K562 (cell line): ENCODE results near the gene SLC25A15. TPM values are rescaled to one million over a fixed set of nuclear protein-coding genes. Genes with fewer than 3 reads are reported as not detected.

Experiments
- ATAC-seq: fragments of 200-7000 bp; cut with Tn5 transposase; 3 replicates; pipeline ENCODE4 v1.9.1; 2020; ENCODE audit warnings: moderate library complexity
- BruUV-seq: library from RNA; stranded (reverse); fragments of 400-500 nt; replicated peaks from 2 replicates; lab custom pipeline; 2021; lab: Mats Ljungman, UMichigan
- CTCF ChIA-PET: fragments of 300-600 bp; formaldehyde crosslinking; extraction: SDS; loops from one replicate; lab custom pipeline; 2021; ENCODE audit warnings: low intra/inter-chr PET ratio; lab: Yijun Ruan, JAX
- POLR2A ChIA-PET: fragments of 300-600, 350-650 bp; sonication (Branson Sonifier 250); formaldehyde crosslinking; extraction: SDS; loops from one replicate; lab custom pipeline; 2021; ENCODE audit warnings: antibody characterized with exemption, inconsistent platforms; lab: Yijun Ruan, JAX
- DNase-seq, 4 experiments: peaks; one replicate each; pipeline versions ENCODE4 v3.0.0 to v3.0.0-alpha.2; 2011 to 2018; ENCODE audit warnings: low spot score in 3 of 4, mixed read lengths in 3 of 4; ENCODE audit errors: extremely low read depth in 1 of 4
- FAIRE-seq: peaks from 2 replicates; lab custom pipeline; 2011; peaks lifted over from hg19 to GRCh38; lab: Jason Lieb, UNC
- H2AFZ ChIP-seq: 2 replicates; pipeline ENCODE4 v1.6.0; 2011; ENCODE audit warnings: low read depth, low read length, control low read depth, inconsistent platforms
- H3K27ac ChIP-seq: fragments of 200-600 bp; 3 replicates; pipeline ENCODE4 v1.8.0; 2011; ENCODE audit warnings: low read depth, mild to moderate bottlenecking, control low read depth, inconsistent platforms, low read length, moderate library complexity, mixed read lengths; ENCODE audit errors: extremely low read depth
- H3K27me3 ChIP-seq, 2 experiments: fragments of 300-600 bp in 1 of 2; 2 replicates in 1 of 2; 3 replicates in 1 of 2; pipeline versions ENCODE4 v1.6.0 to v1.8.0; 2011; ENCODE audit warnings: inconsistent platforms in 2 of 2, low read length in 2 of 2, mild to moderate bottlenecking in 1 of 2, mixed read lengths in 1 of 2, moderate library complexity in 1 of 2; ENCODE audit not compliant: control insufficient read depth in 2 of 2, insufficient read depth in 2 of 2
- H3K36me3 ChIP-seq: fragments of 300-600 bp; 3 replicates; pipeline ENCODE4 v1.8.0; 2011; ENCODE audit warnings: mild to moderate bottlenecking, low read length, inconsistent platforms; ENCODE audit not compliant: control insufficient read depth, insufficient read depth
- H3K4me1 ChIP-seq, 2 experiments: fragments of 200-600 bp in 1 of 2; replicated peaks in 1 of 2; 2 replicates in 1 of 2; 3 replicates in 1 of 2; pipeline versions ENCODE4 v1.5.1 to v1.8.0; 2011; ENCODE audit warnings: inconsistent platforms in 2 of 2, low read length in 2 of 2, mild to moderate bottlenecking in 1 of 2, mixed read lengths in 1 of 2, moderate library complexity in 1 of 2; ENCODE audit not compliant: control insufficient read depth in 2 of 2, insufficient read depth in 2 of 2
- H3K4me2 ChIP-seq: 2 replicates; pipeline ENCODE4 v1.6.1; 2011; ENCODE audit warnings: low read length, control low read depth, inconsistent platforms, mixed read lengths; ENCODE audit not compliant: insufficient read depth
- H3K4me3 ChIP-seq: fragments of 200-600 bp; sonication (generic), shearing (Covaris generic); 2 replicates; pipeline ENCODE4 v1.5.1; 2016; ENCODE audit warnings: control low read depth, inconsistent platforms
- H3K79me2 ChIP-seq: fragments of 200-600 bp; 3 replicates; pipeline ENCODE4 v1.8.0; 2011; ENCODE audit warnings: low read length, inconsistent platforms; ENCODE audit not compliant: control insufficient read depth, insufficient read depth
- H3K9ac ChIP-seq, 2 experiments: 2 replicates each; pipeline versions ENCODE4 v1.6.0 to v1.6.1; 2011; ENCODE audit warnings: low read depth in 2 of 2, low read length in 2 of 2, control low read depth in 1 of 2, inconsistent platforms in 1 of 2, mild to moderate bottlenecking in 1 of 2, mixed read lengths in 1 of 2; ENCODE audit not compliant: insufficient read depth in 1 of 2
- H3K9me1 ChIP-seq: one replicate; pipeline ENCODE4 v1.6.0; 2011; ENCODE audit warnings: inconsistent platforms, mild to moderate bottlenecking, low read length, moderate library complexity; ENCODE audit not compliant: control insufficient read depth, insufficient read depth
- H3K9me3 ChIP-seq: replicated peaks from 2 replicates; pipeline ENCODE4 v1.5.1; 2011; ENCODE audit warnings: low read depth, low read length, inconsistent platforms; ENCODE audit not compliant: control insufficient read depth, insufficient read depth
- H4K20me1 ChIP-seq: replicated peaks from 2 replicates; pipeline ENCODE4 v1.6.1; 2011; ENCODE audit warnings: low read length, inconsistent platforms, mixed read lengths; ENCODE audit not compliant: control insufficient read depth, insufficient read depth
- HDAC8 ChIP-seq: fragments of 450-650 bp; IDR thresholded peaks from 2 replicates; pipeline ENCODE4 v1.6.1; 2016; ENCODE audit warnings: mild to moderate bottlenecking, missing genetic modification characterization, moderate library complexity, missing compliant biosample characterization
- HNRNPH1 ChIP-seq: fragments of 200-400 bp; formaldehyde crosslinking; optimal IDR thresholded peaks from 2 replicates; pipeline ENCODE3; 2017; ENCODE audit warnings: low read depth, mild to moderate bottlenecking, low read length, moderate library complexity
- MCM7 ChIP-seq, 2 experiments: fragments of 450-650 bp; IDR thresholded peaks; 2 replicates each; pipeline ENCODE4 v1.6.1; 2016 to 2018
- MEIS2 ChIP-seq: fragments of 450-650 bp; IDR thresholded peaks from 2 replicates; pipeline ENCODE4 v1.6.1; 2014; ENCODE audit warnings: mild to moderate bottlenecking; ENCODE audit not compliant: partially characterized antibody
- MYBL2 ChIP-seq, 2 experiments: fragments of 450-650 bp in 1 of 2; sonication (generic) in 1 of 2; formaldehyde crosslinking in 1 of 2; IDR thresholded peaks; 2 replicates each; pipeline versions ENCODE4 v1.6.1 to v1.8.1; 2017 to 2022; ENCODE audit warnings: borderline replicate concordance in 1 of 2, inconsistent platforms in 1 of 2, low read depth in 1 of 2, mild to moderate bottlenecking in 1 of 2, missing genetic modification reagents in 1 of 2, moderate library complexity in 1 of 2
- POLR2A ChIP-seq: fragments of 450-650 bp; conservative IDR thresholded peaks from 2 replicates; pipeline ENCODE4 v1.6.1; 2016
- POLR2B ChIP-seq: fragments of 450-650 bp; IDR thresholded peaks from 2 replicates; pipeline ENCODE4 v1.6.1; 2018; ENCODE audit warnings: low read depth; ENCODE audit not compliant: partially characterized antibody
- SMAD4 ChIP-seq: fragments of 250-450 bp; sonication (Bioruptor Pico); conservative IDR thresholded peaks from 2 replicates; pipeline ENCODE4 v1.8.0; 2021; ENCODE audit warnings: inconsistent platforms, mild to moderate bottlenecking, moderate library complexity
- SRSF1 ChIP-seq: fragments of 200-400 bp; formaldehyde crosslinking; IDR thresholded peaks from 2 replicates; pipeline ENCODE4 v1.6.1; 2017; ENCODE audit warnings: mild to moderate bottlenecking, low read depth, low read length, moderate library complexity
- STAT5B ChIP-seq: fragments of 250-450 bp; sonication (Bioruptor Pico); IDR thresholded peaks from 2 replicates; pipeline ENCODE4 v1.8.0; 2021; ENCODE audit warnings: mild to moderate bottlenecking, inconsistent platforms
- ZFP91 ChIP-seq: sonication (generic); formaldehyde crosslinking; IDR thresholded peaks from 2 replicates; pipeline ENCODE4 v1.8.0; 2022; ENCODE audit warnings: mild to moderate bottlenecking, missing genetic modification reagents
- ZNF184 ChIP-seq: sonication (generic); formaldehyde crosslinking; IDR thresholded peaks from 2 replicates; pipeline ENCODE4 v1.5.0; 2020; ENCODE audit warnings: missing genetic modification reagents
- ZNF280B ChIP-seq: fragments of 250-450 bp; sonication (Bioruptor Pico); IDR thresholded peaks from 2 replicates; pipeline ENCODE4 v1.5.1; 2021; ENCODE audit warnings: mild to moderate bottlenecking
- ZNF518B ChIP-seq: fragments of 250-450 bp; sonication (Bioruptor Pico); IDR thresholded peaks from 2 replicates; pipeline ENCODE4 v1.5.0; 2021; ENCODE audit warnings: mild to moderate bottlenecking, moderate library complexity
- ZNF778 ChIP-seq: fragments of 450-650 bp; formaldehyde crosslinking; IDR thresholded peaks from 2 replicates; pipeline ENCODE4 v1.4.0; 2020; ENCODE audit warnings: mild to moderate bottlenecking, moderate library complexity
- WGBS: fragments of 100-300 bp; shearing (Covaris generic); methylation state at CpG from one replicate; pipeline ENCODE4 v1.1.6; 2016; ENCODE audit warnings: low coverage, mixed read lengths; ENCODE audit not compliant: insufficient coverage; ENCODE audit errors: missing lambda C conversion rate; 5-methylcytosine and 5-hydroxymethylcytosine counted together
- in situ Hi-C: fragments of 300-500 bp; cut with MboI; formaldehyde crosslinking; loops from 4 replicates; pipeline ENCODE4 v1.15.0; 2018; ENCODE audit warnings: inconsistent platforms, mixed read lengths
- intact Hi-C: fragments of 100-400 bp; cut with micrococcal nuclease; formaldehyde crosslinking; loops from 2 replicates; pipeline ENCODE4 v1.14.2; 2022
- polyA plus RNA-seq, 8 experiments: library from polyadenylated mRNA; depleted of rRNA in 4 of 8; stranded (reverse) in 5 of 8; unstranded in 3 of 8; fragments of >200 nt; fragmentation: Nextera tagmentation in 2 of 8; fragmentation: Illumina TruSeq in 1 of 8; extraction: Ambion mirVana in 2 of 8; extraction: Trizol in 1 of 8; gene quantifications; 2 replicates each; pipeline versions ENCODE4 v1.2.1 to v1.2.3, GENCODE V29; 2011 to 2014; ENCODE audit warnings: inconsistent platforms in 1 of 8, missing spikeins in 1 of 8
- total RNA-seq, 7 experiments: library from RNA; depleted of rRNA in 6 of 7; stranded (reverse); fragments of >200 nt in 6 of 7; fragmentation: Illumina TruSeq in 2 of 7; extraction: Trizol in 2 of 7; gene quantifications; 2 replicates each; pipeline versions ENCODE4 v1.2.1 to v1.2.3, GENCODE V29; 2011 to 2021; ENCODE audit warnings: low replicate concordance in 1 of 7

The SLC25A15 gene
- total and polyA plus RNA-seq, 9 of the 15 experiments (the other 6 are each of a cell fraction or from before 2014, with no cell fraction given): 3.5 to 30.5 (median 20.3) TPM

- no peaks in the 10 kb centered on the region for H3K79me2 ChIP-seq
- H3K27me3 ChIP-seq: no peaks in the 10 kb centered on the region
- peaks cover 34% of the 10 kb centered on the region; the same call in 2 of the 3 replicates for H3K36me3 ChIP-seq
- H3K9ac ChIP-seq: no peak overlapping the region
- DNase-seq (no peak), ATAC-seq (no peak), FAIRE-seq (no peak)
- BruUV-seq: no TSS peak
- no peaks in the 10 kb centered on the region; a peak in 2 of 5 replicates for H3K4me1 ChIP-seq
- H3K9me1 ChIP-seq: no peaks in the 10 kb centered on the region
- ChIA-PET POLR2A (no interaction called here), CTCF (no interaction called here)
- H3K27ac ChIP-seq: no peak overlapping the region
- intact Hi-C loops: no loop called here
- TF ChIP-seq ZFP91 (CRISPR knock-in tag) (no peak), SRSF1 (no peak), ZNF280B (CRISPR knock-in tag) (no peak), STAT5B (CRISPR knock-in tag) (no peak), ZNF778 (CRISPR knock-in tag) (no peak), MCM7 (IDR thresholded peaks at IDR 0.05) (no peak), HDAC8 (tag) (no peak), ZNF184 (no peak), POLR2A (no peak), MEIS2 (no peak), SMAD4 (CRISPR knock-in tag) (no peak), MYBL2 (IDR thresholded peaks at IDR 0.05; ENCODE audit: low read depth) (no peak), MYBL2 (CRISPR knock-in tag; IDR thresholded peaks at IDR 0.05; ENCODE audit: borderline replicate concordance) (no peak), ZNF518B (CRISPR knock-in tag) (no peak), POLR2B (no peak), HNRNPH1 (no peak)
- WGBS: 90% methylated on average over 6 of the region's 6 CpGs
- H4K20me1 ChIP-seq: no peaks in the 10 kb centered on the region
- H3K9me3 ChIP-seq: no peaks in the 10 kb centered on the region
- no peak overlapping the region for H3K4me2 ChIP-seq
- in situ Hi-C loops: loop anchor here (25.0 kb wide), 1 partner anchor 266 kb away; the partner anchor contains the start of gene WBP4
- H2AFZ ChIP-seq: no peak overlapping the region
- H3K4me3 ChIP-seq: no peak overlapping the region
Measured at GRCh38 chr13:40796649-40797048, 7.2 kb downstream of the SLC25A15 start.
